GM12865 (cell line): ENCODE data around the gene SORCS2.

Experiments used
- DNase-seq: peaks from one replicate; pipeline ENCODE4 v3.0.0; 2010; ENCODE audit warnings: low read depth
- H3K4me3 ChIP-seq: 2 replicates; pipeline ENCODE4 v1.5.1; 2011; ENCODE audit warnings: mild to moderate bottlenecking, low read depth, low read length, control low read depth
- TF ChIP-seq, protein P1 (sequence below): IDR thresholded peaks from 2 replicates; pipeline ENCODE4 v1.5.1; 2011; ENCODE audit warnings: low read length, control low read depth, low read depth, inconsistent platforms; ENCODE audit not compliant: insufficient read depth; ENCODE audit errors: missing control alignments

The SORCS2 gene

DNA sequence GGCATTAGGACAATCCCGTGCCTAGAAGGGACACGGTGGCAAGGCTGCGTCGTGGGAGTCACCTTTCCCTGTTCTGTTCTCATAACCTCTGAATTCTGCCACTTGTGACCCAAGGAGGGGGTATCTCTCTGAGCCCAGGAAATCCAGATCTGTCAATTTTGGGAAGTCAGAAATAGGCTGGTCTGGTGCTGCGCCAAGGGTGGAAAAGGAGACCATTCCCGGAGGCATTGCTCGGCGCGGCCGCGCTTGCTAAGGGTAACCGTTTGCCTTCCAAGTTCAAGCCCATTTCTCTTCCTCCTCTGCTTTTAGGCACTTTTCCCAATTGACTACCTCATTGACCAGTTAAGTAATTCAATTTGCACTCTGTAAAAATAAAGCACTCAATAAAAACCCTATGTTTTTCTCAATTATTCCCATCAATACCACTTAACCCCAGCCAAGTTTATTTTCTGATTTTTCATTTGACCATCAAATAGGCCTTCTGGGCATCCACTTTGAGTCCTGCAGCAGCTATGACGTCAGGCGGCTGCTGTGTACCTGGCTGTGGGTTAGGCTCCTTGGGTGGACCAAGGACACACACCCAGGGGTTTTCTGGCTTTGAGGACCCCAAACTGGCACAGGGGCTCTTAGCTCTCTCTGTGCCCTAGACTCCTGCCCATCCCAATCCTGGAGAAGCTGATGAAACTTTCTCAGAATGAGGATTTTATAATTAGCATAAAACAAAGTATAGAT is 12.5 kb downstream of the SORCS2 start:
- no peak overlapping the region for H3K4me3 ChIP-seq
- TF ChIP-seq, protein P1, sequence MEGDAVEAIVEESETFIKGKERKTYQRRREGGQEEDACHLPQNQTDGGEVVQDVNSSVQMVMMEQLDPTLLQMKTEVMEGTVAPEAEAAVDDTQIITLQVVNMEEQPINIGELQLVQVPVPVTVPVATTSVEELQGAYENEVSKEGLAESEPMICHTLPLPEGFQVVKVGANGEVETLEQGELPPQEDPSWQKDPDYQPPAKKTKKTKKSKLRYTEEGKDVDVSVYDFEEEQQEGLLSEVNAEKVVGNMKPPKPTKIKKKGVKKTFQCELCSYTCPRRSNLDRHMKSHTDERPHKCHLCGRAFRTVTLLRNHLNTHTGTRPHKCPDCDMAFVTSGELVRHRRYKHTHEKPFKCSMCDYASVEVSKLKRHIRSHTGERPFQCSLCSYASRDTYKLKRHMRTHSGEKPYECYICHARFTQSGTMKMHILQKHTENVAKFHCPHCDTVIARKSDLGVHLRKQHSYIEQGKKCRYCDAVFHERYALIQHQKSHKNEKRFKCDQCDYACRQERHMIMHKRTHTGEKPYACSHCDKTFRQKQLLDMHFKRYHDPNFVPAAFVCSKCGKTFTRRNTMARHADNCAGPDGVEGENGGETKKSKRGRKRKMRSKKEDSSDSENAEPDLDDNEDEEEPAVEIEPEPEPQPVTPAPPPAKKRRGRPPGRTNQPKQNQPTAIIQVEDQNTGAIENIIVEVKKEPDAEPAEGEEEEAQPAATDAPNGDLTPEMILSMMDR, result no peak
- DNase-seq, result no peak

DNA sequence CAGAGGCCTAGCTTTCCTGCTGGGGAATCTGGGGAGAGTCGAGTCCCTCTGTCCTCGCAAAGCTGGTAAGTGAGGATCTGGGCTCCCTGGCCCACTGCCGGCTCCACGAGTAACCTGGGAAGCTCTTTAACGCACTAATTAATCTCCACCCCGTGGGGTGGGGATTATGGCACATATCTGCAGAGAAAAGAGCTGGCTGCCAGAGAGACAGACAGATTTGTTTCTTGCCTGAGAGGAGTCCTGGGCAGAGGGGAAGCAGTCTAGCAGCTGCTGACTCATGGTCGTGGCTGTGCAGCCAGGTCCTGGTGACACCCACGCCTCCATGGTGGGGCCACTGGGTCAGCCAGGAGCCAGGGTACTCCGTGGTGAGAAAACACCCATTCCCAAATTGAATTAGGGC is 14.0 kb downstream of the SORCS2 start:
- TF ChIP-seq, protein P1, result no peak
- no peak overlapping the region for H3K4me3 ChIP-seq
- no peak for DNase-seq

DNA sequence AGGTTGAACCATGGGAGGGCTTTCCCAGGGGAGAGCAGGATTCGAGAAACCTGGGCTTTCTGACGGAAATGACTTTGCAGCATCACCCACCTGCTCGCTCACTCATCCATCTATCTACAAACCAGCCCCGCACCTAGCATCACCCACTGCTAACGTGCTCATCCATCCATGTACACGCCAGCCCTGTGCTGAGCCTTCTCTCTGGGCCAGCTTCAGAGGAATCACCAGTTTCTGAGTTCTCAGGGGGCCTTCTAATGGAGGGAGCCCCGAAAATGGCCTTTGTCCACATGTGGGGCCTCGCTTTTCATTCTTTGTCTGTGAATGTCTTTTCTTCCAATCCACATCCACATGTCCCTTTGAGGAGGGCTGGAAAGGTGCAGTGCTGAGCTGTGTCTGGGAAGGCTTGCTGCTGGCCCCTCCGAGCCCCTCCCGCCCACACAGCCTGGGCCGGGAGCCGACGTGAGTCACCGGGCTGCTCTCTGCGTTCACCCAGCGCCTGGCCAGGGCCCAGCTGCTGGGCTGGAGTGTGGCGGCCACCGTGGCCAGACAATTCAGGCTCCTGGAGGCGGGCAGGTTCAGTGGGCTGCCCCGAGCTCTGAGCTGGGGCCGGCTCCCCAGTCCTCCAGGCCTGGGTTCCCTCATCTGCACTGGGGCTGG is 14.7 kb downstream of the SORCS2 start:
- TF ChIP-seq, protein P1, result no peak
- DNase-seq, result no peak

DNA sequence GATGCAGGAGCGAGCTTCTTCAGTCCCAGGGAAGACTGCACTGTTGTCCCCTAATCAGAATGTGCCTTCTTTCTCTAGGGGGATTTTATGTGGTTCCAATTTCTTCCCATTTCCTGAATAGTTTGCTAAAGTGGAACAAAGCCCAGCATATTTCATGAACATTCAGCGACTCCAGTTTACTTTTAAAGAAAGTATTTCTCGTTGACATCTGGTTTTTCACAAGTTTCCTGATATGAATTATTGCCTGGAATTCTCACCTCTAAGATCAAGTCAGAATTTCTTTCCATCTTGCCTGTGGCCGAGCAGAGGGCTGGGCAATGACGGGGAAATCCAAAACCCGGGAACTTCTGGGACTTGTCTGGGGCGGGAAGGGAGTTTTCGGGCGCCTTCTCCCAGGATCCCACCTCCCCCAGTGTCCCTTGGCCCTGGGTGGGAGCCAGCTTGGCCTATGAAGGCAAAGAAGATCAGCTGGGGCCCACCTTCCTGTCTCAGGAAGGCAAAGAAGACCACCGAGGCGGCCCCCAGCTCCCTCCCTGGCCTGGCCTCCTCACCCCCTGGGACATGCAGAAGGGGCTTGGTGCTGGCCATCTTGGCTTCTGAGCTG is 15.4 kb downstream of the SORCS2 start:
- DNase-seq, result no peak
- TF ChIP-seq, protein P1, result no peak
- H3K4me3 ChIP-seq, result no peak overlapping the region

More for the DNA sequence above, 14.7 kb downstream of the SORCS2 start:
- no peak overlapping the region for H3K4me3 ChIP-seq

DNA sequence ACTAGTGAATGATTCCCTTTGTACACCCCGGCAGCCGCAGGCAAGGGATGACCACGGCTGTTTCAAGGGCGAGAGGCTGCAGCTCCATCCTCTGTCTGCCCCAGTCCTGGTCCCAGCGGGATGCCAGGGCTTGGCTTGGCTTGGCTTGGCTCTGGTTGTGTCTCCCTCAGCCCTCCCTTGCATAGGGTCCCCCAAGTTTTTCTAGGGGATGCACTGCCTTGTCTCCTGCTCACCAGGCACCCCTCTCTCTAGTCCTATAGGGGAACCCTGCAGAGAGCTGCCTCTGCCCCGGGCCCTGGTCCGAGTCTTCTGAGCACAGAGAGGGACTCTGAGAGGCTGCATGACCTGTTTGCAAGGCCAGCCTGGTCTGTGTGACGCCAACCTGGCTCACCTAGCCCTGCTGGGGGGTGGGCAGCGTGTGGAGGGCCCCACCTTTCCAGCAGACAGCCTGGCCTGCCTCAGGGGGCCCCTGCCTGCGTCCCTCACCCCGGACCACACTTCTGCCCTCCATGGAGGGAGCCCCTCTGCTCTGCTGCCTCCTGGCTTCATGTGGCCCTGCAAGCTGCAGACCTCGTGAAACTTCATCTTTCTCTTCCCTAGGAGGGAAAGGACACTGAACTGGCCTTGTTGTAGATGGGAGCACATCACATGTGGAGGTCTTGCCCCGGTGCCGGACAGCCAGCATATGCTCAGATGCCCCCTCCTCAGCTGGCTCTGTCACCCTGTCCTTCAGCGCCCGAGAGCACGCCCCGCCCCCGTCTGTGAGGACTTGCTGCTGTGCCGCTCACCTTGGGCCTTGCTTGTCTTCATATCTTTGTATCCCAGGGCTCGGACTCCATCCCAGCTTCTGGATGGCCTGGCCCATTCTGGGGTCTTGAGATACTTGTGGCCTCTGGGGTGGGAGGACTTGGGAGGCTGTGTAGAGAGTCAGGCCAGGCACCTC is 16.4 kb downstream of the SORCS2 start:
- TF ChIP-seq, protein P1, result no peak
- H3K4me3 ChIP-seq, result no peak overlapping the region
- no peak for DNase-seq

DNA sequence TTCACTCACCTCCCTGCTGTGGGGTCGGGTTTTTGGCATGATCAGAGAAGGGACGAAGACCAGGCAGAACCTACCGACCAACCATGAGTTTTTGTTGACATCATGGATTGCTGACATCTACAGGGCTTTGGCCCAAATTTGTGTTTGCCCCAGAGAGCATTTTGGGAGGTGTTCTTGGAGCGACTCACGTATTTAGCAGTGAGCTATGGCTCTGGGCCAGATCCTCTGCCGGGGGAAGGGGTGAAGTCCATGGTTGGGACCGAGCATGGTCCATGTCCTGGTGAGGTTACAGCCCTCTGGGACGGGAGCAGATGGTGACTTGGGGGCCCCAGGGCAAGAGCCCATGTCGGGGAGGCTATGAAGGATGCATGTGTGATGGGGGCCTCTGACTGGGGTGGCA is 17.4 kb downstream of the SORCS2 start:
- TF ChIP-seq, protein P1, result no peak
- no peak overlapping the region for H3K4me3 ChIP-seq
- no peak for DNase-seq
